ENCODE results near the gene ADGB. TPM values are rescaled to one million over a fixed set of nuclear protein-coding genes. Genes with fewer than 3 reads are reported as not detected.

ADGB gene
- total and polyA plus RNA-seq, 4 donors, result 0.23 TPM; not detected in 3

DNA sequence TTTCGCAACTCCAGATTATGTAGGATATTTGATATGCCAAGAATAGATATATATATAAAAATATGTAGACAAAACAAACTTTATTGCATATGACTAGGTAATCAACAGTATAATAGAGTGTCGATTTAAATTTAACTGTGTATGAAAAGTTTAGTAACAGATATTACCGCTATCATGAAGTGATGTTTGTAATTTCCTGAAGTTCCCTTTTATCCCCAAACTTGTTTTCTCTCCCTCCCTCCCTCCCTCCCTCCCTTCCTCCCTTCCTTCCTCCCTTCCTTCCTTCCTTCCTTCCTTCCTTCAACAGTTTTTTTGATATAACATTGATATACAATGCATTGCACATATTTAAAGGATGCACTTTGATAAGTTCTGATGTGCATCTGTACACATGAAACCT lies 15.2 kb downstream of the ADGB start:
- no peak overlapping the region for H3K9ac ChIP-seq (ENCODE audit: low read depth in 1 of 2, low read length in 2 of 2)
- H3K4me3 ChIP-seq (ENCODE audit: low read depth in 1 of 3, low read length in 3 of 3), result no peak overlapping the region
- H3K27me3 ChIP-seq (ENCODE audit: control insufficient read depth in 4 of 4, insufficient read depth in 4 of 4, low read length in 3 of 4), result no peaks in the 10 kb centered on the region
- H3K27ac ChIP-seq (ENCODE audit: low read depth in 1 of 2, low read length in 2 of 2), result no peak overlapping the region
- no peaks in the 10 kb centered on the region for H3K4me1 ChIP-seq (ENCODE audit: control insufficient read depth in 4 of 4, insufficient read depth in 4 of 4, low read length in 3 of 4)
- WGBS, result 86% methylated on average over 3 of the region's 3 CpGs
- no peaks in the 10 kb centered on the region for H3K36me3 ChIP-seq (ENCODE audit: control insufficient read depth in 4 of 4, insufficient read depth in 3 of 4, low read depth in 1 of 4, low read length in 3 of 4)
- DNase-seq (ENCODE audit: low spot score), result no peak
- TF ChIP-seq HNF4A (conservative IDR thresholded peaks at IDR 0.05) (no peak), SP1 (IDR thresholded peaks at IDR 0.05) (no peak)
- TF ChIP-seq, protein P1, sequence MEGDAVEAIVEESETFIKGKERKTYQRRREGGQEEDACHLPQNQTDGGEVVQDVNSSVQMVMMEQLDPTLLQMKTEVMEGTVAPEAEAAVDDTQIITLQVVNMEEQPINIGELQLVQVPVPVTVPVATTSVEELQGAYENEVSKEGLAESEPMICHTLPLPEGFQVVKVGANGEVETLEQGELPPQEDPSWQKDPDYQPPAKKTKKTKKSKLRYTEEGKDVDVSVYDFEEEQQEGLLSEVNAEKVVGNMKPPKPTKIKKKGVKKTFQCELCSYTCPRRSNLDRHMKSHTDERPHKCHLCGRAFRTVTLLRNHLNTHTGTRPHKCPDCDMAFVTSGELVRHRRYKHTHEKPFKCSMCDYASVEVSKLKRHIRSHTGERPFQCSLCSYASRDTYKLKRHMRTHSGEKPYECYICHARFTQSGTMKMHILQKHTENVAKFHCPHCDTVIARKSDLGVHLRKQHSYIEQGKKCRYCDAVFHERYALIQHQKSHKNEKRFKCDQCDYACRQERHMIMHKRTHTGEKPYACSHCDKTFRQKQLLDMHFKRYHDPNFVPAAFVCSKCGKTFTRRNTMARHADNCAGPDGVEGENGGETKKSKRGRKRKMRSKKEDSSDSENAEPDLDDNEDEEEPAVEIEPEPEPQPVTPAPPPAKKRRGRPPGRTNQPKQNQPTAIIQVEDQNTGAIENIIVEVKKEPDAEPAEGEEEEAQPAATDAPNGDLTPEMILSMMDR (IDR thresholded peaks at IDR 0.05; ENCODE audit: low read depth, low read length, missing input control), result no peak
- no peaks in the 10 kb centered on the region for H3K9me3 ChIP-seq (ENCODE audit: control insufficient read depth in 4 of 4, low read length in 3 of 4)

DNA sequence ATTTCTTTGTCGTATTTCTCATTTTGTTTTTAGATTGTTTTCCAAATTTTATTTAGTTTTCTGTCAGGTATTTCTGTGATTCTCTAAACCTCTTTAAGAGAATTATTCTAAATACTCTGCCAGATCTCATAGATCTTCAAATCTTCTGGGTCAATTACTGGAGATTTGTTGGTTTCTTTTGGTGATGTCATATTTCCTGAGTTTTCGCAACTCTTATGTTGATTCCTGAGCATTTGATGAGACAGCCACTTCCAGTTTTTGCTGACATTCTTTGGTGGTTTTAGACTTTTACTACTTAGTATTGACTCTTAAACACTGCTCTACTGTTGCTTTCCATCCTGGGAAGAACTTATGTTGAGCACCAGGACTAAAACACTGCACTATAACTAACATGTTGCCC lies 21.9 kb downstream of the ADGB start:
- TF ChIP-seq JUND (IDR thresholded peaks at IDR 0.05) (no peak), HNF4G (IDR thresholded peaks at IDR 0.05) (no peak), YY1 (IDR thresholded peaks at IDR 0.05) (no peak), HNF4A (conservative IDR thresholded peaks at IDR 0.05) (no peak), TAF1 (conservative IDR thresholded peaks at IDR 0.05) (no peak), EGR1 (IDR thresholded peaks at IDR 0.05; ENCODE audit: low read depth in 2 of 2) (no peak), FOXA1 (IDR thresholded peaks at IDR 0.05) (no peak), NR2F2 (IDR thresholded peaks at IDR 0.05) (no peak), GABPA (IDR thresholded peaks at IDR 0.05 in 1 of 2, conservative IDR thresholded peaks at IDR 0.05 in 1 of 2) (no peak), RAD21 (IDR thresholded peaks at IDR 0.05) (no peak)
- TF ChIP-seq, protein P2, sequence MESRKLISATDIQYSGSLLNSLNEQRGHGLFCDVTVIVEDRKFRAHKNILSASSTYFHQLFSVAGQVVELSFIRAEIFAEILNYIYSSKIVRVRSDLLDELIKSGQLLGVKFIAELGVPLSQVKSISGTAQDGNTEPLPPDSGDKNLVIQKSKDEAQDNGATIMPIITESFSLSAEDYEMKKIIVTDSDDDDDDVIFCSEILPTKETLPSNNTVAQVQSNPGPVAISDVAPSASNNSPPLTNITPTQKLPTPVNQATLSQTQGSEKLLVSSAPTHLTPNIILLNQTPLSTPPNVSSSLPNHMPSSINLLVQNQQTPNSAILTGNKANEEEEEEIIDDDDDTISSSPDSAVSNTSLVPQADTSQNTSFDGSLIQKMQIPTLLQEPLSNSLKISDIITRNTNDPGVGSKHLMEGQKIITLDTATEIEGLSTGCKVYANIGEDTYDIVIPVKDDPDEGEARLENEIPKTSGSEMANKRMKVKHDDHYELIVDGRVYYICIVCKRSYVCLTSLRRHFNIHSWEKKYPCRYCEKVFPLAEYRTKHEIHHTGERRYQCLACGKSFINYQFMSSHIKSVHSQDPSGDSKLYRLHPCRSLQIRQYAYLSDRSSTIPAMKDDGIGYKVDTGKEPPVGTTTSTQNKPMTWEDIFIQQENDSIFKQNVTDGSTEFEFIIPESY (IDR thresholded peaks at IDR 0.05), result no peak
- TF ChIP-seq, protein P3, sequence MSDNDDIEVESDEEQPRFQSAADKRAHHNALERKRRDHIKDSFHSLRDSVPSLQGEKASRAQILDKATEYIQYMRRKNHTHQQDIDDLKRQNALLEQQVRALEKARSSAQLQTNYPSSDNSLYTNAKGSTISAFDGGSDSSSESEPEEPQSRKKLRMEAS (IDR thresholded peaks at IDR 0.05), result no peak
- TF ChIP-seq, protein P4, sequence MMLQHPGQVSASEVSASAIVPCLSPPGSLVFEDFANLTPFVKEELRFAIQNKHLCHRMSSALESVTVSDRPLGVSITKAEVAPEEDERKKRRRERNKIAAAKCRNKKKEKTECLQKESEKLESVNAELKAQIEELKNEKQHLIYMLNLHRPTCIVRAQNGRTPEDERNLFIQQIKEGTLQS (IDR thresholded peaks at IDR 0.05), result no peak
- Histone ChIP-seq H3K4me1 (ENCODE audit: control insufficient read depth in 4 of 4, insufficient read depth in 4 of 4, low read length in 3 of 4) (no peaks in the 10 kb centered on the region), H3K27ac (ENCODE audit: low read depth in 1 of 2, low read length in 2 of 2) (no peak overlapping the region), H3K4me3 (ENCODE audit: low read depth in 1 of 3, low read length in 3 of 3) (no peak overlapping the region), H3K27me3 (ENCODE audit: control insufficient read depth in 4 of 4, insufficient read depth in 4 of 4, low read length in 3 of 4) (peaks cover 0 to 2% (median 0%) of the 10 kb centered on the region in 4 donors), H3K9ac (ENCODE audit: low read depth in 1 of 2, low read length in 2 of 2) (no peak overlapping the region), H3K36me3 (ENCODE audit: control insufficient read depth in 4 of 4, insufficient read depth in 3 of 4, low read depth in 1 of 4, low read length in 3 of 4) (no peaks in the 10 kb centered on the region), H3K9me3 (ENCODE audit: control insufficient read depth in 4 of 4, low read length in 3 of 4) (peaks cover 0 to 4% (median 0%) of the 10 kb centered on the region in 4 donors)
- WGBS, result 81% methylated on average over 2 of the region's 2 CpGs
- DNase-seq (ENCODE audit: low spot score), result no peak

DNA sequence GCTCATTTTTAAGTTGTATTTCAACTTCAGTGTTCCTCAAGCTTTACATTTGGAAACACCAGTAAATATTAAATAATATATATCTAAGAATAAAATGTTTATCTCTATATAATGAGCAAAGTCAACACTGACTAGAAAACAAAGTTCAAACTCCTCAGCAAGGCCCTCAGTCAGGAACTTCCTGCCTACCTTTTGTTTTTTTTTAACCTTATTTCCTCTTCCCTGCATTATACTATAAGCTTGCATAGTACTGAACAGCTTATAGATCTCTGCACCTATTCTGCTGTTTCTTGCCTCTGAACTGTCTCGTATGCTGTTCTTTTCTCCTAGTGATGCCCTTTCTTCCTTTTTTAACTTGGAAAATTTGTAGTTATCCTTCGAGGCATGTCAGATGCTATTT lies 29.6 kb downstream of the ADGB start:
- no peak overlapping the region for H3K9ac ChIP-seq (ENCODE audit: low read depth in 1 of 2, low read length in 2 of 2)
- no peaks in the 10 kb centered on the region for H3K4me1 ChIP-seq (ENCODE audit: control insufficient read depth in 4 of 4, insufficient read depth in 4 of 4, low read length in 3 of 4)
- peaks cover 0 to 8% (median 0%) of the 10 kb centered on the region in 4 donors for H3K9me3 ChIP-seq (ENCODE audit: control insufficient read depth in 4 of 4, low read length in 3 of 4)
- H3K27ac ChIP-seq (ENCODE audit: low read depth in 1 of 2, low read length in 2 of 2), result no peak overlapping the region
- no peak for DNase-seq (ENCODE audit: low spot score)
- TF ChIP-seq, protein P1 (IDR thresholded peaks at IDR 0.05; ENCODE audit: low read depth, low read length, missing input control), result no peak
- no peak for TF ChIP-seq TAF1 (conservative IDR thresholded peaks at IDR 0.05)
- no peak for TF ChIP-seq EGR1 (IDR thresholded peaks at IDR 0.05; ENCODE audit: low read depth in 2 of 2)
- TF ChIP-seq, protein P5, sequence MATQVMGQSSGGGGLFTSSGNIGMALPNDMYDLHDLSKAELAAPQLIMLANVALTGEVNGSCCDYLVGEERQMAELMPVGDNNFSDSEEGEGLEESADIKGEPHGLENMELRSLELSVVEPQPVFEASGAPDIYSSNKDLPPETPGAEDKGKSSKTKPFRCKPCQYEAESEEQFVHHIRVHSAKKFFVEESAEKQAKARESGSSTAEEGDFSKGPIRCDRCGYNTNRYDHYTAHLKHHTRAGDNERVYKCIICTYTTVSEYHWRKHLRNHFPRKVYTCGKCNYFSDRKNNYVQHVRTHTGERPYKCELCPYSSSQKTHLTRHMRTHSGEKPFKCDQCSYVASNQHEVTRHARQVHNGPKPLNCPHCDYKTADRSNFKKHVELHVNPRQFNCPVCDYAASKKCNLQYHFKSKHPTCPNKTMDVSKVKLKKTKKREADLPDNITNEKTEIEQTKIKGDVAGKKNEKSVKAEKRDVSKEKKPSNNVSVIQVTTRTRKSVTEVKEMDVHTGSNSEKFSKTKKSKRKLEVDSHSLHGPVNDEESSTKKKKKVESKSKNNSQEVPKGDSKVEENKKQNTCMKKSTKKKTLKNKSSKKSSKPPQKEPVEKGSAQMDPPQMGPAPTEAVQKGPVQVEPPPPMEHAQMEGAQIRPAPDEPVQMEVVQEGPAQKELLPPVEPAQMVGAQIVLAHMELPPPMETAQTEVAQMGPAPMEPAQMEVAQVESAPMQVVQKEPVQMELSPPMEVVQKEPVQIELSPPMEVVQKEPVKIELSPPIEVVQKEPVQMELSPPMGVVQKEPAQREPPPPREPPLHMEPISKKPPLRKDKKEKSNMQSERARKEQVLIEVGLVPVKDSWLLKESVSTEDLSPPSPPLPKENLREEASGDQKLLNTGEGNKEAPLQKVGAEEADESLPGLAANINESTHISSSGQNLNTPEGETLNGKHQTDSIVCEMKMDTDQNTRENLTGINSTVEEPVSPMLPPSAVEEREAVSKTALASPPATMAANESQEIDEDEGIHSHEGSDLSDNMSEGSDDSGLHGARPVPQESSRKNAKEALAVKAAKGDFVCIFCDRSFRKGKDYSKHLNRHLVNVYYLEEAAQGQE (IDR thresholded peaks at IDR 0.05), result no peak
- TF ChIP-seq HNF4A (conservative IDR thresholded peaks at IDR 0.05), result no peak
- TF ChIP-seq FOXA1 (IDR thresholded peaks at IDR 0.05), result no peak
- H3K27me3 ChIP-seq (ENCODE audit: control insufficient read depth in 4 of 4, insufficient read depth in 4 of 4, low read length in 3 of 4), result peaks cover 0 to 2% (median 0%) of the 10 kb centered on the region in 4 donors
- H3K36me3 ChIP-seq (ENCODE audit: control insufficient read depth in 4 of 4, insufficient read depth in 3 of 4, low read depth in 1 of 4, low read length in 3 of 4), result no peaks in the 10 kb centered on the region
- WGBS, result 74% methylated on average over 2 of the region's 2 CpGs
- no peak overlapping the region for H3K4me3 ChIP-seq (ENCODE audit: low read depth in 1 of 3, low read length in 3 of 3)
